Suprapubic skin (tissue), 4 donors: ENCODE measurements around the gene WDR86.

Source experiments
- EP300 ChIP-seq: sonication (generic); formaldehyde crosslinking; IDR thresholded peaks from one replicate; pipeline ENCODE4 v1.6.1; 2017; ENCODE audit warnings: antibody characterized with exemption
- POLR2A ChIP-seq, 2 donors: fragments of 450-650 bp; IDR thresholded peaks; one replicate each; pipeline ENCODE4 v1.6.1; 2017; ENCODE audit warnings: antibody characterized with exemption in 2 of 2, mild to moderate bottlenecking in 2 of 2, moderate library complexity in 2 of 2
- POLR2AphosphoS5 ChIP-seq, 3 donors: sonication (generic); formaldehyde crosslinking; IDR thresholded peaks; one replicate each; pipeline ENCODE4 v1.6.1; 2017; ENCODE audit warnings: antibody characterized with exemption in 3 of 3
- TF ChIP-seq, protein P1 (sequence below), 2 donors: fragments of 200-600 bp in 1 of 2; fragments of 450-650 bp in 1 of 2; sonication (generic) in 1 of 2; IDR thresholded peaks; one replicate each; pipeline ENCODE4 v1.5.1; 2016 to 2019; ENCODE audit warnings: antibody characterized with exemption in 2 of 2, mild to moderate bottlenecking in 1 of 2, moderate library complexity in 1 of 2

DNA sequence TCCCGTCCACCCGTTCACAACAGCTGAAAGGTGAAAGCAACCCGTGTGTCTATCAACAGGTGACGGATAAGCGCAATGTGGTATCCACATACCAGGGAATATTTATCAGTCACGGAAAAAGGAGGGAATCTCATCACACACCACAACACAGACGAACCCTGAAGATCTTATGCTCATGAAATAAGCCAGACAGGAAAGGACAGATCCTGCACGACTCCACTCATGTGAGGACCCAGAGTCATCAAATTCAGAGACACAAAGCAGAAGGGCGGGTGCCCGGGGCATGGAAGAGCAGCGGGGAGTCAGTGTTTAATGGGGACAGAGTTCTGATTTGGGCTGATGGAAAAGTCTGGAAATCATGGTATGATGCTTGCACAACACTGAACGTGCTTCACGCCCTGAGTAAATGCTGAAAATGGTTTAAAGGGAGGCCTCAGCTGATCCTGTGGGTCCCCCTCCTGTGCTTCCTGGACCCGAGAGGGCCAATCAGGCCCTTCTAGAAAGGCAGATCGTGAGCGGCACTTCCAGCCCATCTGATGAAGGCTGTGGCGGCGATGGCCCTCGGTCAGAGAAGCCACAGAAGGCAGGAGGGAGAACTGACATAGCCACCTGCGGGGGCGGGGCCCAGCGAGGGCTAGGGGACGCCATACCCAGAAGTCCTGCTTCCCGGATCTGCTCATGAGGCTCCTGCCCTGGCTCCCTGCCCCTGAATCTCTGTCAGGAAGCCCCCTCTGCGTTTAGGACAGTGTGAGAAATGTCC, 19.1 kb downstream of the WDR86 start:
- TF ChIP-seq, protein P1, sequence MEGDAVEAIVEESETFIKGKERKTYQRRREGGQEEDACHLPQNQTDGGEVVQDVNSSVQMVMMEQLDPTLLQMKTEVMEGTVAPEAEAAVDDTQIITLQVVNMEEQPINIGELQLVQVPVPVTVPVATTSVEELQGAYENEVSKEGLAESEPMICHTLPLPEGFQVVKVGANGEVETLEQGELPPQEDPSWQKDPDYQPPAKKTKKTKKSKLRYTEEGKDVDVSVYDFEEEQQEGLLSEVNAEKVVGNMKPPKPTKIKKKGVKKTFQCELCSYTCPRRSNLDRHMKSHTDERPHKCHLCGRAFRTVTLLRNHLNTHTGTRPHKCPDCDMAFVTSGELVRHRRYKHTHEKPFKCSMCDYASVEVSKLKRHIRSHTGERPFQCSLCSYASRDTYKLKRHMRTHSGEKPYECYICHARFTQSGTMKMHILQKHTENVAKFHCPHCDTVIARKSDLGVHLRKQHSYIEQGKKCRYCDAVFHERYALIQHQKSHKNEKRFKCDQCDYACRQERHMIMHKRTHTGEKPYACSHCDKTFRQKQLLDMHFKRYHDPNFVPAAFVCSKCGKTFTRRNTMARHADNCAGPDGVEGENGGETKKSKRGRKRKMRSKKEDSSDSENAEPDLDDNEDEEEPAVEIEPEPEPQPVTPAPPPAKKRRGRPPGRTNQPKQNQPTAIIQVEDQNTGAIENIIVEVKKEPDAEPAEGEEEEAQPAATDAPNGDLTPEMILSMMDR (IDR thresholded peaks at IDR 0.05) = no peak
- TF ChIP-seq POLR2A (IDR thresholded peaks at IDR 0.05) = no peak
- TF ChIP-seq EP300 = no peak
- no peak for TF ChIP-seq POLR2AphosphoS5 (IDR thresholded peaks at IDR 0.05)
